ENCODE results near the gene PRPF38B. TPM values are rescaled to one million over a fixed set of nuclear protein-coding genes. Genes with fewer than 3 reads are reported as not detected.
A peak's percentile ranks its signal among the peaks of the same experiment; 100 is the strongest.

PRPF38B gene
- total RNA-seq, 2 donors from 2014 or later: 28.3 to 29.3 TPM

- no peaks in the 10 kb centered on the region for H3K9me3 ChIP-seq
- peaks cover 7% of the 10 kb centered on the region for H3K4me1 ChIP-seq
- 77 to 80% methylated on average over 4 of the region's 4 CpGs for WGBS, 2 donors
- TF ChIP-seq POLR2A (IDR thresholded peaks at IDR 0.05) (no peak), CTCF (IDR thresholded peaks at IDR 0.05) (no peak)
- intact Hi-C loops (cut with DNase I): no loop called here
- peak overlapping the region; percentile 12 to 58 (median 30) for H3K27ac ChIP-seq
- no peak for DNase-seq
- H3K36me3 ChIP-seq (replicated peaks in 1 of 2; ENCODE audit: insufficient read depth in 1 of 2, low read depth in 2 of 2): no peaks in the 10 kb centered on the region
- ATAC-seq: no peak
- H3K4me3 ChIP-seq: no peak overlapping the region
- no peaks in the 10 kb centered on the region for H3K27me3 ChIP-seq
These were observed 45.9 kb upstream of the PRPF38B start for GRCh38 chr1:108646265-108646647.

- intact Hi-C loops (cut with DNase I): no loop called here
- WGBS, 2 donors: 60 to 69% methylated on average over 11 of the region's 11 CpGs
- H3K27ac ChIP-seq: peak overlapping the region; percentile 12 to 58 (median 30)
- DNase-seq: peak; percentile 24 to 87 (median 53)
- TF ChIP-seq CTCF (IDR thresholded peaks at IDR 0.05): no peak
- peak in 2 of 3 donors; percentile 24 to 42 for TF ChIP-seq POLR2A (IDR thresholded peaks at IDR 0.05)
- no peak overlapping the region for H3K4me3 ChIP-seq
- H3K27me3 ChIP-seq: no peaks in the 10 kb centered on the region
- peaks cover 7% of the 10 kb centered on the region for H3K4me1 ChIP-seq
- peak; percentile 82 for ATAC-seq
- H3K36me3 ChIP-seq (replicated peaks in 1 of 2; ENCODE audit: insufficient read depth in 1 of 2, low read depth in 2 of 2): no peaks in the 10 kb centered on the region
- H3K9me3 ChIP-seq: no peaks in the 10 kb centered on the region
These were observed 45.4 kb upstream of the PRPF38B start for GRCh38 chr1:108646648-108647269.

- WGBS, 2 donors: 48 to 54% methylated on average over 2 of the region's 2 CpGs
- H3K4me3 ChIP-seq: no peak overlapping the region
- no peaks in the 10 kb centered on the region for H3K9me3 ChIP-seq
- no peak overlapping the region for H3K27ac ChIP-seq
- H3K27me3 ChIP-seq: no peaks in the 10 kb centered on the region
- H3K36me3 ChIP-seq (replicated peaks in 1 of 2; ENCODE audit: insufficient read depth in 1 of 2, low read depth in 2 of 2): no peaks in the 10 kb centered on the region
- no peak for TF ChIP-seq POLR2A (IDR thresholded peaks at IDR 0.05)
- no peak for TF ChIP-seq CTCF (IDR thresholded peaks at IDR 0.05)
- ATAC-seq (no peak), DNase-seq (no peak)
- H3K4me1 ChIP-seq: no peaks in the 10 kb centered on the region
- intact Hi-C loops (cut with DNase I): no loop called here
These were observed 38.5 kb upstream of the PRPF38B start for GRCh38 chr1:108653431-108654105.

- no peak overlapping the region for H3K4me3 ChIP-seq
- DNase-seq (no peak), ATAC-seq (no peak)
- H3K27me3 ChIP-seq: peaks cover 0 to 6% of the 10 kb centered on the region in 2 donors
- H3K9me3 ChIP-seq: no peaks in the 10 kb centered on the region
- H3K27ac ChIP-seq: no peak overlapping the region
- peaks cover 8% of the 10 kb centered on the region for H3K4me1 ChIP-seq
- whole genome bisulfite sequencing, 2 donors: 79 to 84% methylated on average over 5 of the region's 5 CpGs
- no peaks in the 10 kb centered on the region for H3K36me3 ChIP-seq (replicated peaks in 1 of 2; ENCODE audit: insufficient read depth in 1 of 2, low read depth in 2 of 2)
- intact Hi-C loops (cut with DNase I): no loop called here
- TF ChIP-seq POLR2A (IDR thresholded peaks at IDR 0.05) (no peak), CTCF (IDR thresholded peaks at IDR 0.05) (no peak)
These were observed 34.6 kb upstream of the PRPF38B start for GRCh38 chr1:108657356-108658080.

Measured in body of pancreas (tissue), 4 donors.